Measurements from ENCODE around the gene FREM1.

- TF ChIP-seq CTCF (IDR thresholded peaks at IDR 0.05) = no peak
- no peak for TF ChIP-seq EP300 (IDR thresholded peaks at IDR 0.05)
- no peak for TF ChIP-seq POLR2A (IDR thresholded peaks at IDR 0.05)
Measured at GRCh38 chr9:14778565-14778964, 131.7 kb downstream of the FREM1 start.
